KMS-11 (cell line): ENCODE data around the gene ATXN10.

ENCODE experiments used
- H2AFZ ChIP-seq: fragments of 200-600 bp; sonication (generic); 2 replicates; pipeline ENCODE4 v1.6.1; 2016; ENCODE audit warnings: antibody characterized with exemption, mixed run types, low read depth
- H3K27ac ChIP-seq: fragments of 200-600 bp; sonication (generic); 2 replicates; pipeline ENCODE4 v1.6.1; 2016; ENCODE audit warnings: mild to moderate bottlenecking, mixed run types
- H3K27me3 ChIP-seq: fragments of 200-600 bp; sonication (generic); 2 replicates; pipeline ENCODE4 v1.6.1; 2017; ENCODE audit warnings: mild to moderate bottlenecking, low read depth, mixed run types, moderate library complexity; ENCODE audit not compliant: insufficient read depth
- H3K36me3 ChIP-seq: fragments of 200-600 bp; sonication (generic); 2 replicates; pipeline ENCODE4 v1.6.1; 2017; ENCODE audit warnings: mild to moderate bottlenecking, mixed run types; ENCODE audit not compliant: insufficient read depth
- H3K4me1 ChIP-seq: fragments of 200-600 bp; sonication (generic); 2 replicates; pipeline ENCODE4 v1.6.1; 2016; ENCODE audit warnings: mild to moderate bottlenecking, low read depth, mixed run types; ENCODE audit not compliant: poor library complexity, severe bottlenecking
- H3K4me2 ChIP-seq: fragments of 200-600 bp; sonication (generic); 2 replicates; pipeline ENCODE4 v1.7.0; 2016; ENCODE audit warnings: mild to moderate bottlenecking, mixed run types
- H3K4me3 ChIP-seq: fragments of 200-600 bp; sonication (generic); IDR thresholded peaks from 2 replicates; pipeline ENCODE4 v1.6.1; 2017; ENCODE audit warnings: low read depth, low read length, mixed read lengths; ENCODE audit not compliant: insufficient read depth
- H3K79me2 ChIP-seq: fragments of 200-600 bp; sonication (generic); 2 replicates; pipeline ENCODE4 v1.6.1; 2016; ENCODE audit warnings: low read depth, mixed run types; ENCODE audit not compliant: insufficient read depth
- H3K9ac ChIP-seq: fragments of 200-600 bp; sonication (generic); 2 replicates; pipeline ENCODE4 v1.6.1; 2016; ENCODE audit warnings: mild to moderate bottlenecking, mixed run types
- H4K20me1 ChIP-seq: fragments of 200-600 bp; sonication (generic); 2 replicates; pipeline ENCODE4 v1.6.1; 2016; ENCODE audit warnings: mild to moderate bottlenecking, mixed run types; ENCODE audit not compliant: insufficient read depth
- TF ChIP-seq, protein P1 (sequence below): fragments of 200-600 bp; sonication (generic); conservative IDR thresholded peaks from 2 replicates; pipeline ENCODE4 v1.6.1; 2017; ENCODE audit warnings: low read depth, mild to moderate bottlenecking, antibody characterized with exemption, low read length, moderate library complexity, mixed read lengths

ATXN10 gene

DNA sequence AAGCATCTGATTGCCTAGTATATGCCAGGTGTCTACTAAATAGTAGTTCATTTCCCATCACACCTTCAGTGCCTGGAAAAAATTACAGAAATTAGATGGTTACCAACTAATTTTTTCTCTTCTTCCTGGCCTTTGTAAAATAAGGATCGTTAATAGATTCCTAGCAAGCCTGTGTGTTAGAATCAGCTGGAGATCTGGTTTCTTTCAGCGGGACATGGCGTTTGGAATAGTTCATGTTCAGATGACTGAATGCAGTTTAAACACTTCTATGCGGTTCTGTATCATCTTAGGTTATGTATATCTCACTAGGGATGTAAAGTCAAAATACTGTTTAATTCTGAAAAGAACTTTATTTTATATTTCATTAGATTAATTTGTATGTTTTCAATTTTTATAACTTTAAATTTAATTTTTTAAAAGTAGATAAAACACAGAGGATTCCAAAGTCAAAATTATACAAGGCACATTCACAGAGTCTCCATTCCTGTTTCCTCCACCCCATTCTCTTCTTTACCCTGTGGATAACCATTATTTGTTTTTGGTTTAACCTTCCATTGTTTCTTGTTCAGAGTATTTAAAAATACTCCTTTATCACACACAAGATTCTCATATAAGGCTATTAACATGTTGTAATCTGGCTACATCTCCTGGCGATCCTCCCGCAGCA lies 132.8 kb downstream of the ATXN10 start:
- Histone ChIP-seq H3K27me3 (no peaks in the 10 kb centered on the region), H3K4me2 (no peak overlapping the region), H3K4me1 (no peaks in the 10 kb centered on the region), H2AFZ (no peak overlapping the region), H3K36me3 (no peaks in the 10 kb centered on the region; the same call in 1 of the 2 replicates), H4K20me1 (no peaks in the 10 kb centered on the region), H3K27ac (no peak overlapping the region), H3K4me3 (no peak overlapping the region), H3K9ac (no peak overlapping the region), H3K79me2 (no peaks in the 10 kb centered on the region)
- TF ChIP-seq, protein P1, sequence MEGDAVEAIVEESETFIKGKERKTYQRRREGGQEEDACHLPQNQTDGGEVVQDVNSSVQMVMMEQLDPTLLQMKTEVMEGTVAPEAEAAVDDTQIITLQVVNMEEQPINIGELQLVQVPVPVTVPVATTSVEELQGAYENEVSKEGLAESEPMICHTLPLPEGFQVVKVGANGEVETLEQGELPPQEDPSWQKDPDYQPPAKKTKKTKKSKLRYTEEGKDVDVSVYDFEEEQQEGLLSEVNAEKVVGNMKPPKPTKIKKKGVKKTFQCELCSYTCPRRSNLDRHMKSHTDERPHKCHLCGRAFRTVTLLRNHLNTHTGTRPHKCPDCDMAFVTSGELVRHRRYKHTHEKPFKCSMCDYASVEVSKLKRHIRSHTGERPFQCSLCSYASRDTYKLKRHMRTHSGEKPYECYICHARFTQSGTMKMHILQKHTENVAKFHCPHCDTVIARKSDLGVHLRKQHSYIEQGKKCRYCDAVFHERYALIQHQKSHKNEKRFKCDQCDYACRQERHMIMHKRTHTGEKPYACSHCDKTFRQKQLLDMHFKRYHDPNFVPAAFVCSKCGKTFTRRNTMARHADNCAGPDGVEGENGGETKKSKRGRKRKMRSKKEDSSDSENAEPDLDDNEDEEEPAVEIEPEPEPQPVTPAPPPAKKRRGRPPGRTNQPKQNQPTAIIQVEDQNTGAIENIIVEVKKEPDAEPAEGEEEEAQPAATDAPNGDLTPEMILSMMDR, result no peak

DNA sequence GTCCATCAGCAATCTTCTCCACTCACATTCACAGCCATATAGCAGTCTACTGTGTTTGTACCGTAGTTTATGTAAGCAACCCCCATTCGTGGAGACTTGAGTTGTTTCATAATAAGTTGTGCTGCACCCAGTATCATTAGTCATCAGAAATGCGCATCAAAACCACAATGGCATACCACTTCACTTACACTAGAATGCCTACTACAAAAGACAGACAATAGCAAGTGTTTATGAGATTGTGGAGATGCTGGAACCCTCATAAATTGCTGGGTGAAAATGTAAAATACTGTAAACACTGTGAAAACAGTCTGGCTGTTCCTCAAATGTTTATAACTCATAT lies 133.3 kb downstream of the ATXN10 start:
- no peaks in the 10 kb centered on the region for H3K79me2 ChIP-seq
- H3K27me3 ChIP-seq, result no peaks in the 10 kb centered on the region
- no peaks in the 10 kb centered on the region for H4K20me1 ChIP-seq
- H3K36me3 ChIP-seq, result no peaks in the 10 kb centered on the region; the same call in 1 of the 2 replicates
- TF ChIP-seq, protein P1, result no peak
- no peak overlapping the region for H3K4me3 ChIP-seq
- H3K4me1 ChIP-seq, result no peaks in the 10 kb centered on the region
- no peak overlapping the region for H2AFZ ChIP-seq
- H3K27ac ChIP-seq, result no peak overlapping the region
- H3K4me2 ChIP-seq, result no peak overlapping the region
- no peak overlapping the region for H3K9ac ChIP-seq

DNA sequence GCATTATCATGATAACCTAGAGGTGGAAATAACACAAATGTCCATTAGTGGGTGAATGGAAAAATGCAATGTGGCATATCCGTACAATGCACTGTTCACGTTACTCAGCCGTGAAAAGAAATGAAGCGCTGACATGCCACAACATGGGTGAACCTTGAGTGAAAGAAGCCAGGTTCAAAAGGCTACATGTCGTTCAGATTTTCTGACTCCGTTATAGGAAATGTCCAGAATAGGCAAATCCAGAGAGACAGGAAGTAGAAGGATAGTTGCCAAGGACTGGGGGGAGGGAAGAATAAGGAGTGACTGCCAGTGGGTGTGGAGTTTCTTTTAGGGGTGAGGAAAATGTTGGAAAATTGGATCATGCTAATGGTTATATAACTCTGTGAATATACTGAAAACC lies 133.8 kb downstream of the ATXN10 start:
- Histone ChIP-seq H3K27ac (no peak overlapping the region), H3K4me2 (no peak overlapping the region), H4K20me1 (no peaks in the 10 kb centered on the region), H3K4me3 (no peak overlapping the region), H3K4me1 (no peaks in the 10 kb centered on the region), H3K36me3 (no peaks in the 10 kb centered on the region; the same call in 1 of the 2 replicates), H2AFZ (no peak overlapping the region), H3K27me3 (no peaks in the 10 kb centered on the region), H3K79me2 (no peaks in the 10 kb centered on the region), H3K9ac (no peak overlapping the region)
- TF ChIP-seq, protein P1, result no peak

DNA sequence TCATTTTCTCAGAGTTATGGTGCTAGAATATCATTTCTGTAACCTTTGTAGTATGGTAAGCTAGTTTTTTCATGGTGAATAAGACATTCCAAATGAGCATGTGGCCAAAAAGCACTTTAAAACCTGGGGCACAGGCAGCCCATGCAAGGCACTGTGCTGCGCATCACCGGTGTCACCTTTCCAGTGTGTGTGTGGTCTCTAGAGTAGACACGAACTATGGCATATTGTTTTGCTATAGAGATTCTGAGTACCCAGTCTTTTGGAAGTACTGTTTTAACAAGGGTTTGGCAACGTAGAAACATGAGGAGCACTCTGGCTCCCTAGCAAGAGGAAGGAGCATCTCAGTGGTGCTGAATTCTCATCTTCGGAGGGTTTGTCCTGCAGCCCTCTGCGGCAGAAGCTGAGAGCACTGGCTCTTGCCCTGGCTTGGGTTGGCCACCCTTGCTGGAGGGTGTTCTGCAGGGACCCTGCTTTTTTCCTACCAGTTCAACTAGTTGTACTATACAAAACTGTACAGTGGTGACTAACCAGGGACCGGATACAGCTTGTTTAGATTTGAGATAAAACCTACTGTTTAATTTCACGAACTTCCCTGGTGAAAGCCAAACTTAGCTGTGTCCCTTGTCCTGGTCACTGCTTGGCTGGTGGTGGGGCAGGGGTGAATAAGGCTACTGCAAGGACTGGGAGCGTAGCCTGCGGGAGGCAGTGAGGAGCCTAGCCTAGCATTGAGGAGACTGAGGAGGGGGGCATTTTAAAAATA lies 135.7 kb downstream of the ATXN10 start:
- Histone ChIP-seq H3K27ac (no peak overlapping the region), H3K36me3 (no peaks in the 10 kb centered on the region; the same call in 1 of the 2 replicates)

More for the DNA sequence above, 135.7 kb downstream of the ATXN10 start:
- no peaks in the 10 kb centered on the region for H3K27me3 ChIP-seq
- H3K4me1 ChIP-seq, result no peaks in the 10 kb centered on the region
- no peaks in the 10 kb centered on the region for H4K20me1 ChIP-seq
- no peaks in the 10 kb centered on the region for H3K79me2 ChIP-seq
- no peak overlapping the region for H3K9ac ChIP-seq
- H2AFZ ChIP-seq, result no peak overlapping the region
- H3K4me3 ChIP-seq, result no peak overlapping the region
- TF ChIP-seq, protein P1, result no peak
- H3K4me2 ChIP-seq, result no peak overlapping the region
